Stimulated activated naive CD4-positive, alpha-beta T cell treated with Interleukin-2 at 50 U/mL for 16 hours (primary cell): ENCODE measurements around the gene TGFBR3L.
A peak's percentile ranks its signal among the peaks of the same experiment; 100 is the strongest.

Source experiments
- DNase-seq: peaks from one replicate; lab custom pipeline; 2025; lab: John Stamatoyannopoulos, UW

TGFBR3L gene

DNA sequence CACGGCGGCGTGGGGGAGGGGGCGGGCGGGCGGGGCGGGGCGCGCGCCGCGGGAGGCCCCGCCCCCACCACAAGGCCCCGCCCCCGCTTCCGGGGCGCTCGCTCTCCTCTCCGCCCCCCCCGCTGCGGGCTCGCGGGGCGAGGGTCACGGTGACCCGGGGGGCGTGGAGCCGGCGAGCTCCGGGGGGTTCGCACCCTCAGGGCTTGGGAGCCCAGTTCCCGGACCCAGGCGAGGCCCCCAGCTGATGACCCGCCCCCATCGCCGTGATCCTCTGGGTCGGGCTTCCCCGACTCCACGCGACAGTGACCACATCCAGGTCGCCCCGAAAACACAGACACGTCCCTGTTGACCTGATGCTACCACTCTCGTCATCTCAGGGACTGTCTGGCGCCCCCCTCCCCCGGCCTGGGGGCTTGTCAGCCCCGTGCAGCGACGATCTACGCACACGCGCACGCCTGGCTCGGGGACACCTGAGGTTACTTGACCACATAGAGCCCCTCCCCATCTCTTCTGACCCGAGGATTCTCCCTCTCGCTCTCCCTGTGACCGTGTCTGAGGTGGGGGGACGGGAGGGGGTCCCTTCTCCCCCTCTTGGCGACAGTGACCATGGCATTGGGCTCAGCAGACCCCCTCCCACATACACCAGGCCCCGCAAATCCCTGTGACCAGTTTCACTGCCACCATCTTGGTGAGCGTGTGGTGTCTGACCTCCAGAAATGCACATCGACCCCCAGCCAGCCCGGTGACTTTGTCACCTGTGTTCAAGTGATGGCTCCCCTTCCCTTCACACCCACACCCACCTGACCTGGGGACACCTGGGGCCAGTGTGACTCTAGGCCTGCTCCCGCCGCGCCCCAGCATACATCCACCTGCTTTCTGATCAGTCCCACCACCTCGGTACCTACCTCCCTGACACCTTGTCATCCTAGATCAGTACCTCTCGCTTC, 10.3 kb upstream of the TGFBR3L start:
- DNase-seq = peak; percentile 70

DNA sequence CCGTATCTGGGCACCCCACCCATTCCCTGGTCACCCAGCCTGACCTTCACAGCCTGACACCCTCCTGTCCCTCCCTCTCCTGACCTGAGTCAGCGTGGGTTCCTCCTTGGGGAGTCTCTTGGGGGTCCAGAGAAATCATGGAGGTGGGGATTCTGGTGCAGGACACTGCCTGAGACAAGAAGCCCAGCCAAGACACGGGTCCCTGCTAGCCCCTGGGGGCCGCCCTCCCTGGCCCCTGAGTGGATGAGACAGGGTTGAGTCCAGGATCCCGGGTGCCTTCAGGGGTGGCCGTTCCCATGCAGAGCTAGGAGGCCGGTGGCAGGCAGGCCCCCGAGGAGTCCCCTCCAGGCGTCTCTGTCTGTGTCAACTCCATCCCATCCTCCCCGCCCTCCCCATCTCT, 9.4 kb upstream of the TGFBR3L start:
- DNase-seq = no peak

GRCh38 chr19:7905859-7906258, 8.8 kb upstream of the TGFBR3L start:
- no peak for DNase-seq

- DNase-seq = no peak
Measured at GRCh38 chr19:7907122-7907521, 7.5 kb upstream of the TGFBR3L start.

DNA sequence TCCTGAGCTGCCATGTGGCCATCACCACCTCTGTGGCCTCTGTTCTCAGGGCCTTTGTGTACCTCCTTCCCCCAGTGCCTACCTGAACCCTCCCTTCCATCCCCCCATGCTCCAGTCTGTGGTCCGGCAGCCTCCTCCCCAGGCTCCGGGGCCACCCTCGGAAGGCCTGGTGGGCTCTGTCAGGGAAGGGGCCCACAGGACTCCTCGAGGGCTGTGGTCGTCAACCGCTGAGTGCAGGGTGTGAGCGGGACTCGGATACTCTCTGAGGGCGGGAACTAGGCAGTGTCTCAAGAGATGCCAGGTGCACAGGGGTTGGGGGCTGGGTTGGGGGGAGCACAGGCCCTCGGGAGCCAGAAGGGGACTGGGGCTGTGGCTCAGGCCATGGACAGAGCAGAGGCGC, 7.1 kb upstream of the TGFBR3L start:
- DNase-seq = no peak

GRCh38 chr19:7908078-7908699, 6.4 kb upstream of the TGFBR3L start:
- no peak for DNase-seq

- no peak for DNase-seq
Measured at GRCh38 chr19:7908742-7909461, 5.7 kb upstream of the TGFBR3L start.

GRCh38 chr19:7909471-7910067, 5.1 kb upstream of the TGFBR3L start:
- DNase-seq = no peak

- DNase-seq = no peak
Measured at GRCh38 chr19:7910321-7911161, 4.1 kb upstream of the TGFBR3L start.

DNA sequence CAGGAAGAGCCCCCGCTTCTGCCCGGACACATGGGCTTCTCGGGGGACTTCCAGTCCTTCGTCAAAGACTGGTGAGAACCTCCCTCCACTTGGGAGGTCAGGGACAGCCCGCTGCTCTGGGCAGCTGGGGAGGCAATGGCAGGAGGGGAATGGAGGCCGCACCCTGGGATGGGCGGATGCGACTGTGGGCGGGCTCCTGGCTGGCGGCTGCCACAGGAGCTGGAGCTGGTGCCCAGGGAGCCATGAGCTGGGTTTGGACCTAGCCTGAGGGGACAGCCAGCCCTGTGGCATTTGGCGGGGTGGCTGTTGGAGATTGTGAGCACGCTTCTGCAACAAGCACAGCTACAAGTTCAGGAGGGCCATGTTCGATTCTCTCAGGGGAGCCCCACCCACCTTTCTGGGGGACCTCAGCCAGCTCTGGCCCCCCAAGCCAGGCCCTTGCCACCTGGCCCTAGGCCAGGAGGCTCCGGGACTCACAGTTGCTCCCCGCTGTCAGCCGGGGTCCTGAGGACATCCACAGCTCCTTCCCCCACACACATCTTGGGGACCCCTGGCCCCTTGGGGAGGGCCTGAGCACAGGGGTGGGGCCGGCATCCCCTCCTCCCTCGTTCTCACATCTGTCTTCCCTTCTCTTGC, 3.0 kb upstream of the TGFBR3L start:
- DNase-seq = no peak

DNA sequence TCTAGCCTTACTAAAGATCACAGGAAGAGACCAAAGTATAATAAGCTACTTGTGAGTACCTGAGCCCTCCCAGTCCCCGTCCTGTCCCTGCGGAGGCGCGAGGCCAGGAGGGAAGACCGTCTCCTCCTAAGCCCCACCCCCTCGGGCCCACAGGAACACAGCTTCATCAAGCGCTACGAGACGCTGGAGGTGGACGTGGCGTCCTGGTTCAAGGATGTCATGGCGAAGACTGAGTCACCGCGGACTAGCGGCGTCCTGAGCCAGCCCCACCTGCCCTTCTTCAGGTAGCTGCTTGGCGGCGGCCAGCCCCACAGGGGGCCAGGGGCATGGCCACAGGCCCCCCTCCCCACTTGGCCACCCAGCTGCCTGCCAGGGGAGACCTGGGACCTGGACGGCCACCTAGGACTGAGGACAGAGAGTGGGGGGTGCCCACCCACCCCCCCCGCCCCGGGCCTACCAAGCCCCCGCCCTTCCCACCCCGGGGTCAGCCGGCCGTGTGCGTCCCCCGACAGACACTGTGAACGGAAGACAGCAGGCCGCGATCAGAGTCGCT, 2.4 kb upstream of the TGFBR3L start:
- no peak for DNase-seq

DNA sequence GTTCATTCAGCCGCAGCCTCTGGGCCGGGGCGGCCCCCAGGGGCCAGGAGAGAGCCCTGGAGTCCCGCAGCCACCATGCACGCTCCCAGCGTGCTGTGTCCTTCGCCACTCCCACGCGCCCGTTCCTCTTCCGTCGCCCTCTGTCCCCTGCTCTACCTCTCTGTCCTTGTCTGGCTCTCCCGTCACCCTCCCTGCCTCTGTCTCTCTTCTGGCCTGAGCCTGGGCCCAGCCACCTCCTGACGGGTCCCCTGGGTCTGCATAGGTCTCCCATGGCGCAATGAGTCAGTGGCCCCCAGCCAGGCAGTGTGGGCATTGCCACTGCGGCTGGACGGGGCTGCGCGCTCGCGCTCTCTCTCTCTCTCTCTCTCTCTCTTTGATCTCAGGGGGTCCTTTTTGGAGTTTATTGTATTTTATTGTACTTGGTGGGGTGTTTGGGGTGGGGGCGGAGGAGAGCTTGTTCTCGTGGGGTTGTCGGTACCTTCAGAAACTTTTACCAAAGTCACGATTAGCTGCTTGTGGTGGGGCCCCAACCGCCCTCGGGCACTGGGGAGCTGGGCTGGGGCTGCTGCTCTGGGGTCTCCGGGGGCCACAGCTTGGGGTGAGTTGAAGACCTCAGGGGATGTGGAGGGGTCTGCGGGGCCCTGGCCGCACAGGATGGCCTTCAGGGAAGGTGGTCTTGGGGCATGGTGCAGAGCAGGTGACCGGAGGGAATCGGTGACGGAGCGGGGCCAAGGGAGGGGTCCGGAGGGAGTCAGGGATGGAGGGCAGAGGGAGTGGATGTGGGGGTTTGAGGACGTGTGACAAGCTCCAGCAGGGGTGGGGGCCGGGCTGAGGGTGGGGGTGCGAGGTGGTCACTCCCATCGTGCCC, 1.7 kb upstream of the TGFBR3L start:
- DNase-seq = no peak

GRCh38 chr19:7913652-7914051, 978 bp upstream of the TGFBR3L start:
- no peak for DNase-seq

- DNase-seq = no peak
Measured at GRCh38 chr19:7914099-7914498, 531 bp upstream of the TGFBR3L start.

DNA sequence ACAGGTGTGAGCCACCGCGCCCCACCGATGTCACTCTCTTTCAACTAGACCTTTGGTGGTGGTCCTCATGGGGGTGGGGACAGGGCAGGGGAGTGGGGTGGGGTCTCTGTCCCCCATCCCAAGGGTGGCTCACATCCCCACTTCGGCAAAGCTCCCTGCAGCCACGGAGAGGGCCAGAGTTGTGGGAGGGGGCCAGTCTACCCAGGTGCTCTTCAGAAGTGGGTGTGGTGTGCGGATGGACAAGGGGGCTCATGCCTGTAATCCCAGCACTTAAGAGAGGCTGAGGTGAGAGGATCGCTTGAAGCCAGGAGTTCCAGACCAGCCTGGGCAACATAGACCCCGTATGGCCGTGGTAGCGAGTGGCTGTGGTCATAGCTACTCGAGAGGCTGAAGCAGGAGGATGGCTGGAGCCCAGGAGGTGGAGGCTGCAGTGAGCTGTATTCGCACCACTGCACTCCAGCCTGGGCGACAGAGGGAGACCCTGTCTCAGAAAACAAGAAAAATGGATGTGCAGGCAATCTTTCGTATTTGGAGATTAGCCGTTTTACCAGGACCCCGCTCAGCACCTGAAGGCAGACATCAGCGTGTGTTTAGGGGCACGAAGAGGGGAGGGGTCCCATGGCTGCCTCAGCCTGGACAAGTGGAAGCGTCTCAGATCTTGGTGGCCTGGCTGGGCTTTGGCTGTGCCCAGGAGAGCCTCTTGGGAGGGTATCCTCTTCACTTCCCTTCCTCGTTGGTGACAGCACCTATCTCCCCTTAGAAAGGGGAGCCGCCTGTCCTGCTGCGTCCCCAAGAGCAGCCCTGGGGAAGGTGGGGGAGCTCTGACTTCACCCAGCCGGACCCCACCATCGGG, 846 bp downstream of the TGFBR3L start:
- no peak for DNase-seq

DNA sequence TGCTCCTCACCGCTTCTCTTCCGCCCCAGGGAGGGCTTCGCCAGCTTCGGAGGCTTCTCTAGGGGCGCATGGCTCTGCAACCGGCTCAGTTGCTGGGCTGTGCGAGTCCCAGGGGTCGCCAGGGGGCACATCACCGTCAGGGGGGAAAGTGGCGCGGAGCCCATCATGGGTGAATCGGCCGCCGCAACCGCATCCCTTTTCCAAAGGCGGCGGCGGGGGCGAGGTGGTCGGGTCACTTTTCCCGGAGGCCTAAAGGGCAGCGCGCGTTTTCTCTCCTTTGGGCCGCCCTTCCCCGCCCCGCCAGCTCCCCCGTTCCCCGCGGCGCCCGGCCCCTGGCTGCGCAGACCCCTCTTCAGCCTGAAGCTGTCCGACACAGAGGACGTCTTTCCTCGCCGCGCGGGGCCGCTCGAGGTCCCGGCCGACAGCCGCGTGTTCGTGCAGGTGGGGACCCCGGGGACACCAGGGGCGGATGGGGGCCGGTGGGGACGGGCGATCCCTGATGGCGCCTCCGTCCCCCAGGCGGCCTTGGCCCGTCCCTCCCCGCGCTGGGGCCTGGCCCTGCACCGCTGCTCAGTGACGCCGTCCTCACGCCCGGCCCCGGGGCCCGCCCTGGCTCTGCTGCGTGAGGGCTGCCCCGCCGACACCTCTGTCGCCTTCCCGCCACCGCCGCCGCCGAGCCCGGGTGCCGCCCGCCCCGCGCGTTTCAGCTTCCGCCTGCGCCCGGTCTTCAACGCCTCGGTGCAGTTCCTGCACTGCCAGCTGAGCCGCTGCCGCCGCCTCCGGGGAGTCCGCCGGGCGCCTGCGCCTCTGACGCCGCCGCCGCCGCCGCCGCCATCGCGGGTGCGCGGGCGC, 1.7 kb downstream of the TGFBR3L start:
- DNase-seq = peak; percentile 56

DNA sequence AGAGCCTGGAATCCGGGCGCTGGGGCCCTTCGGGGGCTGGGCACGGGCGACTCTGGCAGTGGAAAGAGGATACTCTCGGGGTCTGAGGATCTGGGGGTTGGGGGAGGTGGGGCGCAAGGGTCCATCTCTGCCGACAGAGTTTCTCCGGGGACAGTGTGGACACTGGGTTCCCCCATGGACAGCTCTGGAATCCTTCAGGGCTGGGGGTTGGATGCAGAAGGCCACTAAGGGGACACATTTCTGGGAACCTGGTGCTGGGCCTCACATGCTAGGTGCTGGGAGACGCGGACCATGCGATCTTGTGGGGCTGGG, 2.3 kb downstream of the TGFBR3L start:
- no peak for DNase-seq
